Astrocyte (in vitro differentiated cells and primary cell): ENCODE measurements around the gene VWF. TPM values are rescaled to one million over a fixed set of nuclear protein-coding genes. Genes with fewer than 3 reads are reported as not detected.

ENCODE experiments used
- DNase-seq: peaks from one replicate; pipeline ENCODE4 v3.0.0-alpha.2; 2010; ENCODE audit warnings: low read depth
- FAIRE-seq: peaks from 2 replicates; lab custom pipeline; 2011; peaks lifted over from hg19 to GRCh38; lab: Jason Lieb, UNC
- H2AFZ ChIP-seq: 2 replicates; pipeline ENCODE4 v1.6.0; 2012; ENCODE audit warnings: low read depth, low read length, inconsistent platforms
- H3K27ac ChIP-seq: 2 replicates; pipeline ENCODE4 v1.5.1; 2011; ENCODE audit warnings: low read depth, low read length, inconsistent platforms
- H3K27me3 ChIP-seq: 2 replicates; pipeline ENCODE4 v1.6.0; 2011; ENCODE audit warnings: low read length, inconsistent platforms; ENCODE audit not compliant: insufficient read depth
- H3K36me3 ChIP-seq: 2 replicates; pipeline ENCODE4 v1.5.1; 2011; ENCODE audit warnings: low read length, inconsistent platforms; ENCODE audit not compliant: insufficient read depth
- H3K4me1 ChIP-seq: 2 replicates; pipeline ENCODE4 v1.5.1; 2011; ENCODE audit warnings: low read length, inconsistent platforms; ENCODE audit not compliant: insufficient read depth
- H3K4me2 ChIP-seq: 2 replicates; pipeline ENCODE4 v1.6.0; 2012; ENCODE audit warnings: low read length, inconsistent platforms
- H3K4me3 ChIP-seq: 2 replicates; pipeline ENCODE4 v1.5.1; 2011; ENCODE audit warnings: low read depth, mild to moderate bottlenecking, low read length, inconsistent platforms; ENCODE audit not compliant: insufficient read depth
- H3K79me2 ChIP-seq: 2 replicates; pipeline ENCODE4 v1.6.0; 2012; ENCODE audit warnings: mild to moderate bottlenecking, low read length, inconsistent platforms; ENCODE audit not compliant: insufficient read depth
- H3K9ac ChIP-seq: 2 replicates; pipeline ENCODE4 v1.6.0; 2012; ENCODE audit warnings: mild to moderate bottlenecking, low read length, inconsistent platforms
- H3K9me3 ChIP-seq: 2 replicates; pipeline ENCODE4 v1.5.1; 2012; ENCODE audit warnings: low read depth, mild to moderate bottlenecking, low read length, inconsistent platforms; ENCODE audit not compliant: insufficient read depth
- H4K20me1 ChIP-seq: 2 replicates; pipeline ENCODE4 v1.6.0; 2012; ENCODE audit warnings: low read length, inconsistent platforms; ENCODE audit not compliant: insufficient read depth
- H3K27ac Mint-ChIP-seq: one replicate; pipeline ENCODE4 v1.8.0; 2021; ENCODE audit warnings: mild to moderate bottlenecking, mixed read lengths; ENCODE audit not compliant: unreplicated experiment
- H3K27me3 Mint-ChIP-seq: one replicate; pipeline ENCODE4 v1.8.0; 2021; ENCODE audit warnings: low read depth, mixed read lengths; ENCODE audit not compliant: unreplicated experiment
- H3K36me3 Mint-ChIP-seq: one replicate; pipeline ENCODE4 v1.8.0; 2021; ENCODE audit warnings: low read depth, mixed read lengths; ENCODE audit not compliant: unreplicated experiment
- H3K4me1 Mint-ChIP-seq: one replicate; pipeline ENCODE4 v1.8.0; 2021; ENCODE audit warnings: low read depth, mixed read lengths; ENCODE audit not compliant: unreplicated experiment
- H3K4me3 Mint-ChIP-seq: one replicate; pipeline ENCODE4 v1.8.0; 2021; ENCODE audit warnings: mild to moderate bottlenecking, moderate library complexity, mixed read lengths; ENCODE audit not compliant: unreplicated experiment
- H3K9me3 Mint-ChIP-seq: one replicate; pipeline ENCODE4 v1.8.0; 2021; ENCODE audit warnings: mild to moderate bottlenecking, mixed read lengths; ENCODE audit not compliant: unreplicated experiment
- CTCF ChIP-seq: IDR thresholded peaks from 2 replicates; pipeline ENCODE4 v1.5.1; 2011; ENCODE audit warnings: low read depth, mild to moderate bottlenecking, inconsistent platforms, low read length, moderate library complexity; ENCODE audit not compliant: insufficient read depth
- EZH2 ChIP-seq: IDR thresholded peaks from 2 replicates; pipeline ENCODE4 v1.6.1; 2012; ENCODE audit warnings: mild to moderate bottlenecking, low read length, inconsistent platforms; ENCODE audit not compliant: insufficient read depth
- total RNA-seq: library from RNA; stranded (reverse); gene quantifications from 2 replicates; pipeline ENCODE4 v1.2.1, GENCODE V29; 2021

The VWF gene
- total RNA-seq, 1 donor from 2014 or later = 0.23 TPM

GRCh38 chr12:5977556-5977955, 146.9 kb downstream of the VWF start:
- Histone ChIP-seq H3K4me1 (no peaks in the 10 kb centered on the region), H4K20me1 (no peaks in the 10 kb centered on the region), H3K79me2 (no peaks in the 10 kb centered on the region), H3K27ac (no peak overlapping the region), H3K36me3 (no peaks in the 10 kb centered on the region), H3K27me3 (peaks cover 3% of the 10 kb centered on the region), H3K9ac (no peak overlapping the region), H2AFZ (no peak overlapping the region), H3K4me3 (no peak overlapping the region), H3K9me3 (no peaks in the 10 kb centered on the region), H3K4me2 (no peak overlapping the region)
- DNase-seq (no peak), FAIRE-seq (no peak)
- Mint-ChIP-seq H3K36me3 (peaks cover 2% of the 10 kb centered on the region), H3K27me3 (peaks cover 30% of the 10 kb centered on the region), H3K27ac (no peak overlapping the region), H3K4me1 (no peaks in the 10 kb centered on the region), H3K4me3 (no peak overlapping the region), H3K9me3 (peaks cover 2% of the 10 kb centered on the region)
- TF ChIP-seq EZH2 (no peak), CTCF (no peak)

GRCh38 chr12:5976711-5977110, 147.8 kb downstream of the VWF start:
- Mint-ChIP-seq H3K27me3 (peaks cover 35% of the 10 kb centered on the region), H3K36me3 (peaks cover 2% of the 10 kb centered on the region), H3K4me3 (no peak overlapping the region), H3K27ac (no peak overlapping the region), H3K4me1 (no peaks in the 10 kb centered on the region), H3K9me3 (peaks cover 2% of the 10 kb centered on the region)
- no peaks in the 10 kb centered on the region for H3K36me3 ChIP-seq
- no peak overlapping the region for H3K9ac ChIP-seq
- peaks cover 5% of the 10 kb centered on the region for H3K27me3 ChIP-seq
- H3K4me1 ChIP-seq = no peaks in the 10 kb centered on the region
- no peak for TF ChIP-seq CTCF
- no peak for TF ChIP-seq EZH2
- no peaks in the 10 kb centered on the region for H3K79me2 ChIP-seq
- H3K4me3 ChIP-seq = no peak overlapping the region
- DNase-seq (no peak), FAIRE-seq (no peak)
- no peaks in the 10 kb centered on the region for H3K9me3 ChIP-seq
- H3K4me2 ChIP-seq = no peak overlapping the region
- no peaks in the 10 kb centered on the region for H4K20me1 ChIP-seq
- no peak overlapping the region for H2AFZ ChIP-seq
- H3K27ac ChIP-seq = no peak overlapping the region

GRCh38 chr12:5976196-5976595, 148.3 kb downstream of the VWF start:
- Mint-ChIP-seq H3K27me3 (peaks cover 40% of the 10 kb centered on the region), H3K27ac (no peak overlapping the region), H3K36me3 (peaks cover 2% of the 10 kb centered on the region), H3K4me3 (no peak overlapping the region), H3K9me3 (peaks cover 2% of the 10 kb centered on the region), H3K4me1 (no peaks in the 10 kb centered on the region)
- H3K4me2 ChIP-seq = no peak overlapping the region
- H3K36me3 ChIP-seq = no peaks in the 10 kb centered on the region
- no peak for FAIRE-seq
- H3K9ac ChIP-seq = no peak overlapping the region
- no peak overlapping the region for H3K4me3 ChIP-seq
- H3K79me2 ChIP-seq = no peaks in the 10 kb centered on the region
- no peaks in the 10 kb centered on the region for H3K9me3 ChIP-seq
- DNase-seq = no peak
- H2AFZ ChIP-seq = no peak overlapping the region
- H3K27me3 ChIP-seq = peaks cover 7% of the 10 kb centered on the region
- no peak for TF ChIP-seq CTCF
- TF ChIP-seq EZH2 = no peak
- H3K4me1 ChIP-seq = no peaks in the 10 kb centered on the region
- H3K27ac ChIP-seq = no peak overlapping the region
- no peaks in the 10 kb centered on the region for H4K20me1 ChIP-seq
